HepG2 (cell line): ENCODE measurements around the gene UGGT1. TPM values are rescaled to one million over a fixed set of nuclear protein-coding genes. Genes with fewer than 3 reads are reported as not detected.

Experiments used
- MED1 ChIP-seq: sonication (generic); formaldehyde crosslinking; IDR thresholded peaks from 2 replicates; pipeline ENCODE4 v1.4.0; 2020; ENCODE audit warnings: missing genetic modification reagents
- MTA3 ChIP-seq: sonication (generic); formaldehyde crosslinking; IDR thresholded peaks from 2 replicates; pipeline ENCODE4 v1.4.0; 2020; ENCODE audit warnings: missing genetic modification reagents
- NAIF1 ChIP-seq: sonication (generic); formaldehyde crosslinking; IDR thresholded peaks from 2 replicates; pipeline ENCODE4 v1.5.0; 2020; ENCODE audit warnings: mild to moderate bottlenecking, missing genetic modification reagents, borderline replicate concordance
- STAT5B ChIP-seq: sonication (generic); formaldehyde crosslinking; IDR thresholded peaks from 2 replicates; pipeline ENCODE4 v1.4.0; 2020; ENCODE audit warnings: missing genetic modification reagents
- ZFP1 ChIP-seq: IDR thresholded peaks from 2 replicates; pipeline ENCODE4 v1.6.1; 2016
- ZNF205 ChIP-seq: IDR thresholded peaks from 2 replicates; pipeline ENCODE4 v1.6.1; 2018; ENCODE audit warnings: missing biosample characterization, missing genetic modification reagents
- ZNF264 ChIP-seq: sonication (generic); formaldehyde crosslinking; IDR thresholded peaks from 2 replicates; pipeline ENCODE4 v1.4.0; 2020; ENCODE audit warnings: missing genetic modification reagents
- ZNF468 ChIP-seq: sonication (generic); formaldehyde crosslinking; IDR thresholded peaks from 2 replicates; pipeline ENCODE4 v1.8.0; 2022; ENCODE audit warnings: mild to moderate bottlenecking, moderate library complexity, missing genetic modification reagents
- ZNF614 ChIP-seq: IDR thresholded peaks from 2 replicates; pipeline ENCODE4 v1.6.1; 2018; ENCODE audit warnings: missing biosample characterization, missing genetic modification reagents, inconsistent platforms, borderline replicate concordance
- ZNF761 ChIP-seq: sonication (generic); formaldehyde crosslinking; conservative IDR thresholded peaks from 2 replicates; pipeline ENCODE4 v1.4.0; 2020; ENCODE audit warnings: mild to moderate bottlenecking, missing genetic modification reagents
- ZNF766 ChIP-seq: sonication (generic); formaldehyde crosslinking; IDR thresholded peaks from 2 replicates; pipeline ENCODE4 v1.5.0; 2020; ENCODE audit warnings: missing genetic modification reagents, borderline replicate concordance
- ZNF777 ChIP-seq: sonication (generic); formaldehyde crosslinking; IDR thresholded peaks from 2 replicates; pipeline ENCODE4 v1.4.0; 2020; ENCODE audit warnings: missing genetic modification reagents
- polyA plus RNA-seq, 8 experiments: library from polyadenylated mRNA; depleted of rRNA in 3 of 8; stranded (reverse) in 7 of 8; unstranded in 1 of 8; fragments of >200 nt; fragmentation: Illumina TruSeq in 4 of 8; extraction: Trizol in 4 of 8; gene quantifications; 2 replicates each; pipeline versions ENCODE4 v1.2.1 to v1.2.3, GENCODE V29; 2011 to 2016; ENCODE audit warnings: low read depth in 4 of 8, missing spikeins in 1 of 8, mixed read lengths in 1 of 8; ENCODE audit not compliant: insufficient read depth in 1 of 8
- total RNA-seq, 5 experiments: library from RNA; depleted of rRNA; stranded (reverse); fragments of >200 nt; fragmentation: Illumina TruSeq; extraction: Trizol; gene quantifications; 2 replicates each; pipeline ENCODE4 v1.2.3, GENCODE V29; 2016; ENCODE audit warnings: low read depth in 1 of 5
- TF ChIP-seq, protein P1 (sequence below): sonication (generic); formaldehyde crosslinking; IDR thresholded peaks from 2 replicates; pipeline ENCODE4 v1.5.0; 2020; ENCODE audit warnings: mild to moderate bottlenecking, missing genetic modification reagents, borderline replicate concordance
- TF ChIP-seq, protein P2 (sequence below): sonication (generic); formaldehyde crosslinking; IDR thresholded peaks from 2 replicates; pipeline ENCODE4 v1.4.0; 2020; ENCODE audit warnings: missing genetic modification reagents, borderline replicate concordance
- TF ChIP-seq, protein P3 (sequence below): sonication (generic); formaldehyde crosslinking; IDR thresholded peaks from 2 replicates; pipeline ENCODE4 v1.5.0; 2020; ENCODE audit warnings: missing genetic modification reagents
- TF ChIP-seq, protein P4 (sequence below): sonication (generic); formaldehyde crosslinking; IDR thresholded peaks from 2 replicates; pipeline ENCODE4 v1.4.0; 2020; ENCODE audit warnings: missing genetic modification reagents, mild to moderate bottlenecking, borderline replicate concordance
- TF ChIP-seq, protein P5 (sequence below): sonication (generic); formaldehyde crosslinking; IDR thresholded peaks from 2 replicates; pipeline ENCODE4 v1.5.1; 2020; ENCODE audit warnings: mild to moderate bottlenecking, missing genetic modification reagents, borderline replicate concordance

Gene UGGT1
- total and polyA plus RNA-seq, 2 of the 13 experiments (the other 11 are each of a cell fraction or from before 2014, with no cell fraction given) = 35.8 to 83.2 TPM

DNA sequence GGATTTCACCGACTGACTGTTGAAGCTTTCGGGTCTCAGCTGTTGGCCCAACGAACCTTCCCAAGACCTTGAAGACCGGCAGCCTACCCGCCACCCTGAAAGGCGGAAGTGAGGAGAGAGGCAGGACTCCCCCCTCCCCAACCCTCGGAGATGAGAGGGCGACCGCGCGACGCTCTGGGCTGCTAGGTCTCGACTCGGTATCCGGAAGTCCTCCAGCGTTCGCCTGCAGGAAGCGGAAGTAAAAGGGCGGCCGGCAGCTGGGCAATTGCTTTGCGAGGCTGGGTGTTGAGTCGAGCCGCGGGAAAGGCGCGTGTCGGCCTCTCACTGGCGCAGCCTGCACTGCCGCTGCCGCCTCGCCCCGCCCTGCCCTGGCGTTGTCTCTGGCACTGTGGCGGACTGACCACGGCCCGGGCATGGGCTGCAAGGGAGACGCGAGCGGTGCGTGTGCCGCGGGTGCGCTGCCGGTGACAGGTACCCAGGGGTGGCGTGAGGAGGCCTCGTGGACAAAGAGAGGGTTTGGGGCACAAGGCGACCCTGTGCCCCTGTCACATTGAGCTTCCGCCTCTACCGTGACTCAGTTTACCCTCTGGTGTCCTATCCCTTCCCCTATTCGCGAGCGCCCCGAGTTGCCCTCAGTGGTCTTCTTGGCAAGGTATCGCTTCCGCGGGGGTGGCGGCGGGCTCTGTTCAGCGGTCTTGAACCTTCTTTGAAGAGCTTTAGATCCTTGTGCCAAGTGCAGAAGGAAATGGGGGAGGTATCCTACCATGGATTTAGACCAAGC, at the start of gene UGGT1 (continued):
- TF ChIP-seq MED1 (CRISPR knock-in tag) (peak; percentile 92), ZNF468 (CRISPR knock-in tag) (peak; percentile 75; the same call in 1 of the 2 replicates), STAT5B (CRISPR knock-in tag) (no peak), ZNF766 (peak; percentile 31; the same call in 1 of the 2 replicates), ZNF614 (peak; percentile 87; the same call in 1 of the 2 replicates), ZFP1 (CRISPR knock-in tag) (peak; percentile 85), ZNF205 (CRISPR knock-in tag) (peak; percentile 92), ZNF264 (CRISPR knock-in tag) (peak; percentile 86; the same call in 1 of the 2 replicates), NAIF1 (peak; percentile 73), MTA3 (no peak), ZNF761 (CRISPR knock-in tag) (peak; percentile 90), ZNF777 (CRISPR knock-in tag) (peak; percentile 70)
- TF ChIP-seq, protein P1, sequence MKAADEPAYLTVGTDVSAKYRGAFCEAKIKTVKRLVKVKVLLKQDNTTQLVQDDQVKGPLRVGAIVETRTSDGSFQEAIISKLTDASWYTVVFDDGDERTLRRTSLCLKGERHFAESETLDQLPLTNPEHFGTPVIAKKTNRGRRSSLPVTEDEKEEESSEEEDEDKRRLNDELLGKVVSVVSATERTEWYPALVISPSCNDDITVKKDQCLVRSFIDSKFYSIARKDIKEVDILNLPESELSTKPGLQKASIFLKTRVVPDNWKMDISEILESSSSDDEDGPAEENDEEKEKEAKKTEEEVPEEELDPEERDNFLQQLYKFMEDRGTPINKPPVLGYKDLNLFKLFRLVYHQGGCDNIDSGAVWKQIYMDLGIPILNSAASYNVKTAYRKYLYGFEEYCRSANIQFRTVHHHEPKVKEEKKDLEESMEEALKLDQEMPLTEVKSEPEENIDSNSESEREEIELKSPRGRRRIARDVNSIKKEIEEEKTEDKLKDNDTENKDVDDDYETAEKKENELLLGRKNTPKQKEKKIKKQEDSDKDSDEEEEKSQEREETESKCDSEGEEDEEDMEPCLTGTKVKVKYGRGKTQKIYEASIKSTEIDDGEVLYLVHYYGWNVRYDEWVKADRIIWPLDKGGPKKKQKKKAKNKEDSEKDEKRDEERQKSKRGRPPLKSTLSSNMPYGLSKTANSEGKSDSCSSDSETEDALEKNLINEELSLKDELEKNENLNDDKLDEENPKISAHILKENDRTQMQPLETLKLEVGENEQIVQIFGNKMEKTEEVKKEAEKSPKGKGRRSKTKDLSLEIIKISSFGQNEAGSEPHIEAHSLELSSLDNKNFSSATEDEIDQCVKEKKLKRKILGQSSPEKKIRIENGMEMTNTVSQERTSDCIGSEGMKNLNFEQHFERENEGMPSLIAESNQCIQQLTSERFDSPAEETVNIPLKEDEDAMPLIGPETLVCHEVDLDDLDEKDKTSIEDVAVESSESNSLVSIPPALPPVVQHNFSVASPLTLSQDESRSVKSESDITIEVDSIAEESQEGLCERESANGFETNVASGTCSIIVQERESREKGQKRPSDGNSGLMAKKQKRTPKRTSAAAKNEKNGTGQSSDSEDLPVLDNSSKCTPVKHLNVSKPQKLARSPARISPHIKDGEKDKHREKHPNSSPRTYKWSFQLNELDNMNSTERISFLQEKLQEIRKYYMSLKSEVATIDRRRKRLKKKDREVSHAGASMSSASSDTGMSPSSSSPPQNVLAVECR (CRISPR knock-in tag) = peak; percentile 100
- TF ChIP-seq, protein P2, sequence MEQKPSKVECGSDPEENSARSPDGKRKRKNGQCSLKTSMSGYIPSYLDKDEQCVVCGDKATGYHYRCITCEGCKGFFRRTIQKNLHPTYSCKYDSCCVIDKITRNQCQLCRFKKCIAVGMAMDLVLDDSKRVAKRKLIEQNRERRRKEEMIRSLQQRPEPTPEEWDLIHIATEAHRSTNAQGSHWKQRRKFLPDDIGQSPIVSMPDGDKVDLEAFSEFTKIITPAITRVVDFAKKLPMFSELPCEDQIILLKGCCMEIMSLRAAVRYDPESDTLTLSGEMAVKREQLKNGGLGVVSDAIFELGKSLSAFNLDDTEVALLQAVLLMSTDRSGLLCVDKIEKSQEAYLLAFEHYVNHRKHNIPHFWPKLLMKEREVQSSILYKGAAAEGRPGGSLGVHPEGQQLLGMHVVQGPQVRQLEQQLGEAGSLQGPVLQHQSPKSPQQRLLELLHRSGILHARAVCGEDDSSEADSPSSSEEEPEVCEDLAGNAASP = peak; percentile 59
- TF ChIP-seq, protein P3, sequence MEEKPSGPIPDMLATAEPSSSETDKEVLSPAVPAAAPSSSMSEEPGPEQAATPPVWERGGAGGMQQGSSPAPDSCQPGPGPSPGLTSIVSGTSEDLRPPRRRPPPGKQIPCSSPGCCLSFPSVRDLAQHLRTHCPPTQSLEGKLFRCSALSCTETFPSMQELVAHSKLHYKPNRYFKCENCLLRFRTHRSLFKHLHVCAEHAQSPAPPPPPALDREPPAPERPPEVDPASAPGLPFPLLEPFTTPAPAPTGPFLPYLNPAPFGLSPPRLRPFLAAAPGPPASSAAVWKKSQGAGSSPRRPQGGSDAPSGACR (CRISPR knock-in tag) = no peak; the same call in none of the 2 replicates
- TF ChIP-seq, protein P4, sequence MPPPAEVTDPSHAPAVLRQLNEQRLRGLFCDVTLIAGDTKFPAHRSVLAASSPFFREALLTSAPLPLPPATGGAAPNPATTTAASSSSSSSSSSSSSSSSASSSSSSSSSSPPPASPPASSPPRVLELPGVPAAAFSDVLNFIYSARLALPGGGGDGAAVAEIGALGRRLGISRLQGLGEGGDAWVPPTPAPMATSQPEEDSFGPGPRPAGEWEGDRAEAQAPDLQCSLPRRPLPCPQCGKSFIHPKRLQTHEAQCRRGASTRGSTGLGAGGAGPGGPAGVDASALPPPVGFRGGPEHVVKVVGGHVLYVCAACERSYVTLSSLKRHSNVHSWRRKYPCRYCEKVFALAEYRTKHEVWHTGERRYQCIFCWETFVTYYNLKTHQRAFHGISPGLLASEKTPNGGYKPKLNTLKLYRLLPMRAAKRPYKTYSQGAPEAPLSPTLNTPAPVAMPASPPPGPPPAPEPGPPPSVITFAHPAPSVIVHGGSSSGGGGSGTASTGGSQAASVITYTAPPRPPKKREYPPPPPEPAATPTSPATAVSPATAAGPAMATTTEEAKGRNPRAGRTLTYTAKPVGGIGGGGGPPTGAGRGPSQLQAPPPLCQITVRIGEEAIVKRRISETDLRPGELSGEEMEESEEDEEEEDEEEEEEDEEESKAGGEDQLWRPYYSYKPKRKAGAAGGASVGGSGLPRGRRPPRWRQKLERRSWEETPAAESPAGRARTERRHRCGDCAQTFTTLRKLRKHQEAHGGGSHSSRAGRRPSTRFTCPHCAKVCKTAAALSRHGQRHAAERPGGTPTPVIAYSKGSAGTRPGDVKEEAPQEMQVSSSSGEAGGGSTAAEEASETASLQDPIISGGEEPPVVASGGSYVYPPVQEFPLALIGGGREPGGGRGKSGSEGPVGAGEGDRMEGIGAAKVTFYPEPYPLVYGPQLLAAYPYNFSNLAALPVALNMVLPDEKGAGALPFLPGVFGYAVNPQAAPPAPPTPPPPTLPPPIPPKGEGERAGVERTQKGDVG = peak; percentile 94; the same call in 1 of the 2 replicates
- TF ChIP-seq, protein P5, sequence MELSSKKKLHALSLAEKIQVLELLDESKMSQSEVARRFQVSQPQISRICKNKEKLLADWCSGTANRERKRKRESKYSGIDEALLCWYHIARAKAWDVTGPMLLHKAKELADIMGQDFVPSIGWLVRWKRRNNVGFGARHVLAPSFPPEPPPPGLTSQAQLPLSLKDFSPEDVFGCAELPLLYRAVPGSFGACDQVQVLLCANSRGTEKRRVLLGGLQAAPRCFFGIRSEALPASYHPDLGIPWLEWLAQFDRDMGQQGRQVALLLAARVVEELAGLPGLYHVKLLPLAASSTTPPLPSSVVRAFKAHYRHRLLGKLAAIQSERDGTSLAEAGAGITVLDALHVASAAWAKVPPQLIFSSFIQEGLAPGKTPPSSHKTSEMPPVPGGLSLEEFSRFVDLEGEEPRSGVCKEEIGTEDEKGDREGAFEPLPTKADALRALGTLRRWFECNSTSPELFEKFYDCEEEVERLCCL = no peak; the same call in 1 of the 2 replicates
